ENCODE measurements around the gene DHRS9. TPM values are rescaled to one million over a fixed set of nuclear protein-coding genes. Genes with fewer than 3 reads are reported as not detected.

The DHRS9 gene
- total and polyA plus RNA-seq, 2 of the 4 experiments (the other 2 are of a cell fraction) = not detected

DNA sequence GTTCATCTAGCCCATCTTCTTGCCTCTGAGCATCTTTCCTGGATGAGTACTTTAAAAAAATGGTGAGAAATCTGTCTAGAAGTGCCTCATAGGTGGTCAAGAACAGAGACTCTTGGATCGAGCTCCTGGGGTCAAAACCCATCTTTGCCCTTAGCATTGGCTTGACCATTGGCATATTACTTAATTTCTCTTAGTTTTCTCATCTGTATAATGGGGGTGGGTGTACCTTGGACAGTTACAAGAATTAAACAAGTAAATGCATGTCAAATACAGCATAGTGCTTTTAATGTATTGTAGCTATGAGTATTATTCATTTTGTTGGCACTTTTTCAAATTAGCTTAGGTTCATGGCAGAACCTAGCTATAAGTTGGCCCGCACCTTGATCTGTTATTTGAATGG, 36.8 kb downstream of the DHRS9 start:
- no peak overlapping the region for H3K23ac ChIP-seq (ENCODE audit: low read depth, low read length)
- H3K4ac ChIP-seq (ENCODE audit: low read depth, low read length) = no peak overlapping the region
- H2AK5ac ChIP-seq (ENCODE audit: low read depth, low read length) = no peak overlapping the region
- no peaks in the 10 kb centered on the region for H3K79me1 ChIP-seq (ENCODE audit: low read depth in 1 of 2, low read length in 2 of 2)
- no peak overlapping the region for H3K4me3 ChIP-seq (ENCODE audit: insufficient read depth, low read depth, low read length)
- H2AFZ ChIP-seq (replicated peaks; ENCODE audit: low read length, poor library complexity) = no peak overlapping the region
- ATAC-seq (ENCODE audit: low read depth) = no peak
- no CpG with 5 or more reads among the region's 2 CpGs for WGBS, 2 experiments (ENCODE audit: extremely low coverage in 2 of 2, insufficient read length in 1 of 2)
- no peak overlapping the region for H4K91ac ChIP-seq (ENCODE audit: insufficient read depth, low read depth, low read length)
- no peak overlapping the region for H4K5ac ChIP-seq (ENCODE audit: low read depth, low read length)
- intact Hi-C loops (cut with micrococcal nuclease) = no loop called here
- no peak overlapping the region for H4K8ac ChIP-seq (ENCODE audit: low read depth in 2 of 2, low read length in 2 of 2)
- BruUV-seq (replicated peaks) = no TSS peak
- H3K18ac ChIP-seq (ENCODE audit: low read depth, low read length) = no peak overlapping the region
- no peaks in the 10 kb centered on the region for H3K4me1 ChIP-seq (ENCODE audit: control insufficient read depth, insufficient read depth, low read length)
- H2AK9ac ChIP-seq (replicated peaks; ENCODE audit: low read depth, low read length, poor library complexity) = no peak overlapping the region
- H4K20me1 ChIP-seq (ENCODE audit: insufficient read depth, low read length) = no peaks in the 10 kb centered on the region
- H2BK20ac ChIP-seq (ENCODE audit: low read depth, low read length) = no peak overlapping the region
- TF ChIP-seq CHD1 (IDR thresholded peaks at IDR 0.05; ENCODE audit: low read depth, low read length) (no peak), BHLHE40 (IDR thresholded peaks at IDR 0.05; ENCODE audit: low read depth, low read length) (no peak)
- in situ Hi-C loops (cut with MboI; ENCODE audit: low sequenced_read_pairs) = no loop called here
- no peaks in the 10 kb centered on the region for H3K9me3 ChIP-seq (ENCODE audit: control insufficient read depth, insufficient read depth, low read length)
- dilution Hi-C loops (cut with HindIII; ENCODE audit: low sequenced_read_pairs, unreplicated experiment) = no loop called here
- ChIA-PET CTCF (no interaction called here), POLR2A (ENCODE audit: unreplicated experiment) (no interaction called here)
- no peaks in the 10 kb centered on the region for H3K27me3 ChIP-seq (ENCODE audit: control insufficient read depth, insufficient read depth, low read length)
- no peak overlapping the region for H2BK5ac ChIP-seq (ENCODE audit: low read depth, low read length, poor library complexity, severe bottlenecking)
- no peaks in the 10 kb centered on the region for H3K9me1 ChIP-seq (ENCODE audit: insufficient read depth, low read length)
- no peak overlapping the region for H3K27ac ChIP-seq (ENCODE audit: insufficient read depth, low read length)
- H3K4me2 ChIP-seq (ENCODE audit: low read depth, low read length) = no peak overlapping the region
- no peak overlapping the region for H2BK15ac ChIP-seq (ENCODE audit: low read depth, low read length)
- no peak for DNase-seq
- no peak overlapping the region for H3K56ac ChIP-seq (ENCODE audit: extremely low read depth, insufficient read depth, low read length)
- no peaks in the 10 kb centered on the region for H3K36me3 ChIP-seq (ENCODE audit: control insufficient read depth, insufficient read depth, low read length)
- no peak overlapping the region for H2BK120ac ChIP-seq (ENCODE audit: low read depth, low read length)
- H3K9ac ChIP-seq (ENCODE audit: low read depth, low read length) = no peak overlapping the region
- H3K14ac ChIP-seq (replicated peaks; ENCODE audit: low read depth, low read length) = no peak overlapping the region
